ENCODE results near the gene PLOD2. TPM values are rescaled to one million over a fixed set of nuclear protein-coding genes. Genes with fewer than 3 reads are reported as not detected.

PLOD2 gene
- total RNA-seq, 1 experiment from 2014 or later: 158 TPM

DNA sequence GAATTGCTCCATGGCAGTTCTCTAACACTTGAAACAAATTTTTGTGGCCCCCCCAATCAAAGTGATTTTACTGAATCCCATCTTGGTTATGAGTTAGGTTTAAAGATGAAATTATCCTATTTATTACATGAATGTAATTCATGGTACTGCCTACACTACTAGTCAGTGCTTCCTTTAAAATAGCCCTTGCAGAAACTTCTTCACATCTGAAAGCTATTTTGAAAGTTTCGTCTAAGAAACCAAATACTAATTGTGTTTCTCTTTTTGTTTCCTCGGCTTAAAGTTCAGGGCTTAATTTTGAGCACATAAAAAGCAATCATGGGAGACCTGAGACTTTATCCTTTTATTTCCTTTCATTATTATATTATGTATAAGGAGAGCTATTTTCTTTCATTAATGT, 72.1 kb downstream of the PLOD2 start:
- in situ Hi-C loops (cut with HindIII; ENCODE audit: low pct_unique_long_range_greater_than_20kb, low sequenced_read_pairs) (no loop called here), intact Hi-C loops (cut with micrococcal nuclease; ENCODE audit: unreplicated experiment) (no loop called here)
- Histone ChIP-seq H3K27me3 (ENCODE audit: control insufficient read depth, insufficient read depth, low read length) (no peaks in the 10 kb centered on the region), H3K36me3 (ENCODE audit: control insufficient read depth, insufficient read depth, low read length) (peaks cover 12% of the 10 kb centered on the region), H3K9me3 (ENCODE audit: control insufficient read depth, insufficient read depth, low read depth, low read length) (no peaks in the 10 kb centered on the region), H3K4me3 (ENCODE audit: low read depth in 2 of 2, low read length in 2 of 2) (no peak overlapping the region), H3K27ac (ENCODE audit: low read length) (no peak overlapping the region), H3K4me1 (ENCODE audit: control insufficient read depth, insufficient read depth, low read length) (no peaks in the 10 kb centered on the region)
- ATAC-seq (no peak), DNase-seq (ENCODE audit: low read depth, low spot score) (no peak)
- no peak for TF ChIP-seq SIN3A (IDR thresholded peaks at IDR 0.05; ENCODE audit: borderline replicate concordance, insufficient read depth, low read depth, low read length)
- TF ChIP-seq POLR2AphosphoS5 (IDR thresholded peaks at IDR 0.05; ENCODE audit: low read depth, low read length): no peak
- TF ChIP-seq TCF7L2 (IDR thresholded peaks at IDR 0.05; ENCODE audit: low read depth, low read length): no peak
- TF ChIP-seq, protein P1, sequence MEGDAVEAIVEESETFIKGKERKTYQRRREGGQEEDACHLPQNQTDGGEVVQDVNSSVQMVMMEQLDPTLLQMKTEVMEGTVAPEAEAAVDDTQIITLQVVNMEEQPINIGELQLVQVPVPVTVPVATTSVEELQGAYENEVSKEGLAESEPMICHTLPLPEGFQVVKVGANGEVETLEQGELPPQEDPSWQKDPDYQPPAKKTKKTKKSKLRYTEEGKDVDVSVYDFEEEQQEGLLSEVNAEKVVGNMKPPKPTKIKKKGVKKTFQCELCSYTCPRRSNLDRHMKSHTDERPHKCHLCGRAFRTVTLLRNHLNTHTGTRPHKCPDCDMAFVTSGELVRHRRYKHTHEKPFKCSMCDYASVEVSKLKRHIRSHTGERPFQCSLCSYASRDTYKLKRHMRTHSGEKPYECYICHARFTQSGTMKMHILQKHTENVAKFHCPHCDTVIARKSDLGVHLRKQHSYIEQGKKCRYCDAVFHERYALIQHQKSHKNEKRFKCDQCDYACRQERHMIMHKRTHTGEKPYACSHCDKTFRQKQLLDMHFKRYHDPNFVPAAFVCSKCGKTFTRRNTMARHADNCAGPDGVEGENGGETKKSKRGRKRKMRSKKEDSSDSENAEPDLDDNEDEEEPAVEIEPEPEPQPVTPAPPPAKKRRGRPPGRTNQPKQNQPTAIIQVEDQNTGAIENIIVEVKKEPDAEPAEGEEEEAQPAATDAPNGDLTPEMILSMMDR (IDR thresholded peaks at IDR 0.05): no peak
- TF ChIP-seq, protein P2, sequence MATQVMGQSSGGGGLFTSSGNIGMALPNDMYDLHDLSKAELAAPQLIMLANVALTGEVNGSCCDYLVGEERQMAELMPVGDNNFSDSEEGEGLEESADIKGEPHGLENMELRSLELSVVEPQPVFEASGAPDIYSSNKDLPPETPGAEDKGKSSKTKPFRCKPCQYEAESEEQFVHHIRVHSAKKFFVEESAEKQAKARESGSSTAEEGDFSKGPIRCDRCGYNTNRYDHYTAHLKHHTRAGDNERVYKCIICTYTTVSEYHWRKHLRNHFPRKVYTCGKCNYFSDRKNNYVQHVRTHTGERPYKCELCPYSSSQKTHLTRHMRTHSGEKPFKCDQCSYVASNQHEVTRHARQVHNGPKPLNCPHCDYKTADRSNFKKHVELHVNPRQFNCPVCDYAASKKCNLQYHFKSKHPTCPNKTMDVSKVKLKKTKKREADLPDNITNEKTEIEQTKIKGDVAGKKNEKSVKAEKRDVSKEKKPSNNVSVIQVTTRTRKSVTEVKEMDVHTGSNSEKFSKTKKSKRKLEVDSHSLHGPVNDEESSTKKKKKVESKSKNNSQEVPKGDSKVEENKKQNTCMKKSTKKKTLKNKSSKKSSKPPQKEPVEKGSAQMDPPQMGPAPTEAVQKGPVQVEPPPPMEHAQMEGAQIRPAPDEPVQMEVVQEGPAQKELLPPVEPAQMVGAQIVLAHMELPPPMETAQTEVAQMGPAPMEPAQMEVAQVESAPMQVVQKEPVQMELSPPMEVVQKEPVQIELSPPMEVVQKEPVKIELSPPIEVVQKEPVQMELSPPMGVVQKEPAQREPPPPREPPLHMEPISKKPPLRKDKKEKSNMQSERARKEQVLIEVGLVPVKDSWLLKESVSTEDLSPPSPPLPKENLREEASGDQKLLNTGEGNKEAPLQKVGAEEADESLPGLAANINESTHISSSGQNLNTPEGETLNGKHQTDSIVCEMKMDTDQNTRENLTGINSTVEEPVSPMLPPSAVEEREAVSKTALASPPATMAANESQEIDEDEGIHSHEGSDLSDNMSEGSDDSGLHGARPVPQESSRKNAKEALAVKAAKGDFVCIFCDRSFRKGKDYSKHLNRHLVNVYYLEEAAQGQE (IDR thresholded peaks at IDR 0.05; ENCODE audit: insufficient read depth in 1 of 2, low read depth in 2 of 2, low read length in 1 of 2): no peak
- ChIA-PET POLR2A (no interaction called here), CTCF (no interaction called here)
- no TSS peak for BruUV-seq (replicated peaks)

DNA sequence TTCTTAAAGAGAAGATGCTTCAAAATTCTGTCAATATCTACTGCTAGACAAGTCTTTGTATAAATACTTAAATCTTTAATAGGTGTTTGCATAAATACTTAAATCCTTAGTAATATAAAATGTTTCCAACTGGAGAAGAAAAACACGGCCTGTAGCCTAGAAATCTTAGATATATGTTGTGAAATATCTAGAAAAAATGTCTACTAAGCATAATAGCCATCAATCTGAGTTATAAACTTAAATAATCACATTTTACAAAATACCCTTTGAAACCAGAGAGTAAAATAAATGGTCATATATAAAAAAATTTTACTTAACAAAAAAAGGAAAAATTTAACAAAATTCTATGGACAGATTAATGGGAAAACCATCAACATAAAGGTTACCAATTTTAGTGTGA, 73.9 kb downstream of the PLOD2 start:
- ATAC-seq (no peak), DNase-seq (ENCODE audit: low read depth, low spot score) (no peak)
- Histone ChIP-seq H3K4me3 (ENCODE audit: low read depth in 2 of 2, low read length in 2 of 2) (no peak overlapping the region), H3K27ac (ENCODE audit: low read length) (no peak overlapping the region), H3K4me1 (ENCODE audit: control insufficient read depth, insufficient read depth, low read length) (no peaks in the 10 kb centered on the region), H3K9me3 (ENCODE audit: control insufficient read depth, insufficient read depth, low read depth, low read length) (no peaks in the 10 kb centered on the region), H3K36me3 (ENCODE audit: control insufficient read depth, insufficient read depth, low read length) (peaks cover 12% of the 10 kb centered on the region), H3K27me3 (ENCODE audit: control insufficient read depth, insufficient read depth, low read length) (no peaks in the 10 kb centered on the region)
- in situ Hi-C loops (cut with HindIII; ENCODE audit: low pct_unique_long_range_greater_than_20kb, low sequenced_read_pairs) (no loop called here), intact Hi-C loops (cut with micrococcal nuclease; ENCODE audit: unreplicated experiment) (no loop called here)
- ChIA-PET CTCF (no interaction called here), POLR2A (interaction anchor here (0.6 kb wide), 1 partner anchor 464 kb away, joined by 22 read pairs; no protein-coding TSS in a partner anchor)
- TF ChIP-seq, protein P2 (IDR thresholded peaks at IDR 0.05; ENCODE audit: insufficient read depth in 1 of 2, low read depth in 2 of 2, low read length in 1 of 2): no peak
- TF ChIP-seq POLR2AphosphoS5 (IDR thresholded peaks at IDR 0.05; ENCODE audit: low read depth, low read length) (no peak), SIN3A (IDR thresholded peaks at IDR 0.05; ENCODE audit: borderline replicate concordance, insufficient read depth, low read depth, low read length) (no peak), TCF7L2 (IDR thresholded peaks at IDR 0.05; ENCODE audit: low read depth, low read length) (no peak)
- TF ChIP-seq, protein P1 (IDR thresholded peaks at IDR 0.05): no peak
- no TSS peak for BruUV-seq (replicated peaks)

All from Panc1 (cell line).